GM19463 (cell line): ENCODE measurements around the gene TRDMT1.
A peak's percentile ranks its signal among the peaks of the same experiment; 100 is the strongest.

Source experiments
- ATAC-seq: cut with Tn5 transposase; IDR thresholded peaks from one replicate; pipeline ENCODE4 v1.9.1; 2021; ENCODE audit warnings: mild to moderate bottlenecking, moderate library complexity; ENCODE audit not compliant: unreplicated experiment

The TRDMT1 gene

DNA sequence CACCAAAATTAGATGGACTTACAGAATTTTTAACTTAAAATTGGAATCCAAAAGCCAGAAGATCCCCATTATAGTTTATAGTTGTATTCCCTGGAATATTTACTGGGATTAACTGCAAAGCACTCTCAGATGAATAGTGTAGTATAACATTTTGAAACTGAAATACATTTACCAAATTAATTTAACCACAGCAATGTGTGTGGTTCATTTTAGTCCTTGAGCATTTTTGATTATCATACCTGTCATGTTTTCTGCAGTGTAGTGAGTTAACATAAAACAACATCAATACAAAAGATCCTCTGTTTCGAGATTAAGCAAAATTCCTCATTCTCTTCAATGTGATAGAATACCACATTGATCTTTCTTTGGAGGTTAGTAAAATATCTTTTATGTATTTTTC, 30.3 kb upstream of the TRDMT1 start:
- no peak for ATAC-seq

DNA sequence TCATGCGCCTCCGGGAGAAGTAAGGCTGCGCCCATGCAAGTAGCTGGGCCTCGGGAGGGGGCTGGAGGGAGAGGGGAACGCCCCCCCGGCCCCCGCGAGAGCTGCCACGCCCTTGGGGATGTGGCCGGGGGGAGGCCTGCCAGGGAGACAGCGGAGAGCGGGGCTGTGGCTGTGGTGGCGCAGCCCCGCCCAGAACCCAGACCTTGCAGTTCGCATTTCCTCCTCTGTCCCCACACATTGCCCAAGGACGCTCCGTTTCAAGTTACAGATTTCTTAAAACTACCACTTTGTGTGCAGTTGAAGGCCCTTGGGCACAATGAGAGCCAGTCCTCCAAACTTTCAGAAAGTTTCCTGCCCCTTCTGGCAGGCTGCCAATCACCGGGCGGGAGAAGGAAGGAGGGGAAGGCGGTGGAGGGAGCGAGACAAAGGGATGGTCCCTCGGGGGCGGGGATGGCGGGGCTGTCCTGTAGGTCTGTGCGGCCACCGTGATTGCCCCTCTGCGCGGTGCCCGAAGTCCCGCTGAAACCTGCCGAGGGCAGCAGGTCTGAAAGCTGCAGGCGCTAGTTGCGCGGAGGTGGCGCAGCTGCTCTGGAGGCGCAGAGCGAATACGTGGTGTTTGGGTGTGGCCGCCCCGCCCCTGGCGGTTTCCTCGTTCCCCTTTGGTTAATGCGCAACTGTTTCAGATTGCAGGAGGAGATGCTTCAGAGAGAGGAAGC, 28.7 kb upstream of the TRDMT1 start:
- peak; percentile 41 for ATAC-seq

DNA sequence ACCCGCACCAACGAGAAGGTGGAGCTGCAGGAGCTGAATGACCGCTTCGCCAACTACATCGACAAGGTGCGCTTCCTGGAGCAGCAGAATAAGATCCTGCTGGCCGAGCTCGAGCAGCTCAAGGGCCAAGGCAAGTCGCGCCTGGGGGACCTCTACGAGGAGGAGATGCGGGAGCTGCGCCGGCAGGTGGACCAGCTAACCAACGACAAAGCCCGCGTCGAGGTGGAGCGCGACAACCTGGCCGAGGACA, 28.2 kb upstream of the TRDMT1 start:
- ATAC-seq: peak; percentile 0

DNA sequence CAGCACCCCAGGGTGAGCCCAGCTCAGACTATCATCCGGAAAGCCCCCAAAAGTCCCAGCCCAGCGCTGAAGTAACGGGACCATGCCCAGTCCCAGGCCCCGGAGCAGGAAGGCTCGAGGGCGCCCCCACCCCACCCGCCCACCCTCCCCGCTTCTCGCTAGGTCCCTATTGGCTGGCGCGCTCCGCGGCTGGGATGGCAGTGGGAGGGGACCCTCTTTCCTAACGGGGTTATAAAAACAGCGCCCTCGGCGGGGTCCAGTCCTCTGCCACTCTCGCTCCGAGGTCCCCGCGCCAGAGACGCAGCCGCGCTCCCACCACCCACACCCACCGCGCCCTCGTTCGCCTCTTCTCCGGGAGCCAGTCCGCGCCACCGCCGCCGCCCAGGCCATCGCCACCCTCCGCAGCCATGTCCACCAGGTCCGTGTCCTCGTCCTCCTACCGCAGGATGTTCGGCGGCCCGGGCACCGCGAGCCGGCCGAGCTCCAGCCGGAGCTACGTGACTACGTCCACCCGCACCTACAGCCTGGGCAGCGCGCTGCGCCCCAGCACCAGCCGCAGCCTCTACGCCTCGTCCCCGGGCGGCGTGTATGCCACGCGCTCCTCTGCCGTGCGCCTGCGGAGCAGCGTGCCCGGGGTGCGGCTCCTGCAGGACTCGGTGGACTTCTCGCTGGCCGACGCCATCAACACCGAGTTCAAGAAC, 27.7 kb upstream of the TRDMT1 start:
- ATAC-seq: peak; percentile 24

DNA sequence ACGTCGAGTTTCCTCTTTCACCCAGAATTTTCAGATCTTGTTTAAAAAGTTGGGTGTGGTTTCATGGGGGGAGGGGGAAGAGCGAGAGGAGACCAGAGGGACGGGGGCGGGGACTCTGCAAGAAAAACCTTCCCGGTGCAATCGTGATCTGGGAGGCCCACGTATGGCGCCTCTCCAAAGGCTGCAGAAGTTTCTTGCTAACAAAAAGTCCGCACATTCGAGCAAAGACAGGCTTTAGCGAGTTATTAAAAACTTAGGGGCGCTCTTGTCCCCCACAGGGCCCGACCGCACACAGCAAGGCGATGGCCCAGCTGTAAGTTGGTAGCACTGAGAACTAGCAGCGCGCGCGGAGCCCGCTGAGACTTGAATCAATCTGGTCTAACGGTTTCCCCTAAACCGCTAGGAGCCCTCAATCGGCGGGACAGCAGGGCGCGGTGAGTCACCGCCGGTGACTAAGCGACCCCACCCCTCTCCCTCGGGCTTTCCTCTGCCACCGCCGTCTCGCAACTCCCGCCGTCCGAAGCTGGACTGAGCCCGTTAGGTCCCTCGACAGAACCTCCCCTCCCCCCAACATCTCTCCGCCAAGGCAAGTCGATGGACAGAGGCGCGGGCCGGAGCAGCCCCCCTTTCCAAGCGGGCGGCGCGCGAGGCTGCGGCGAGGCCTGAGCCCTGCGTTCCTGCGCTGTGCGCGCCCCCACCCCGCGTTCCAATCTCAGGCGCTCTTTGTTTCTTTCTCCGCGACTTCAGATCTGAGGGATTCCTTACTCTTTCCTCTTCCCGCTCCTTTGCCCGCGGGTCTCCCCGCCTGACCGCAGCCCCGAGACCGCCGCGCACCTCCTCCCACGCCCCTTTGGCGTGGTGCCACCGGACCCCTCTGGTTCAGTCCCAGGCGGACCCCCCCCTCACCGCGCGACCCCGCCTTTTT, 26.9 kb upstream of the TRDMT1 start, which contains the start of gene VIM:
VIM (plus strand) TSS at position 151 of the 925 bp plus-strand sequence. CDS start 1,182 bp downstream, outside the sequence.
- ATAC-seq: peak; percentile 31

DNA sequence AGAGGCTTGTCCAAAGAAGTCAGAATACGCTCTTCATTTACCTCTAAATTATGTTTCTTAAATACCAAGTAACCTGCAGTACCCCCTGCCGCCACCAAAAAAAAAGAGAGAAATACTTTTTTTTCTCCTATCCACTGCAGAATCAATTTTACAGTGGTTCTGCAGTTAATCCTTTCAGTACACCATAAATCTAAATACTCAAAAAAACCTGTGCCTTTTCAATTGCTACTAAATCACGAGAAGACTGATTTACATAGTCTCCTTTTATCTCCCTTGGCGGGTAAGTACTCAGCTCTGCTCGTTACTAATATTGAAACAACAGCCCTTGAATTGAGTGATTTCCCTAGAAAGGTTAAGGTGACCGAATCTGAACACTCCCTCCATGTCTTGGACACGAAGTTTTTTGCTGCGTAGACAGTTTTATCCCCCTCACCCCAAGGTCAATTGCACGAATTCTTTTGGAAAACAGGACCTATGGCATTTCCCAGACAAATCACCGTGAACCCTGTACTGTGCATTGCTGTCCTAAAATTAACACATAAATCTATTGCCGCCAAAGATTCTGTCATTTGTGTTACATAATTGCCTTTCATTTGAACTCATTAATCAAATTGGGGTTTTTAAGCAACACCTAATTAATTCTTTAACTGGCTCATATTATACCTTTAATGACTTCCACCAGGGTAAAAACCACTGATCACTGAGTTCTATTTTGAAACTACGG, 26.1 kb upstream of the TRDMT1 start:
- peak; percentile 17 for ATAC-seq

DNA sequence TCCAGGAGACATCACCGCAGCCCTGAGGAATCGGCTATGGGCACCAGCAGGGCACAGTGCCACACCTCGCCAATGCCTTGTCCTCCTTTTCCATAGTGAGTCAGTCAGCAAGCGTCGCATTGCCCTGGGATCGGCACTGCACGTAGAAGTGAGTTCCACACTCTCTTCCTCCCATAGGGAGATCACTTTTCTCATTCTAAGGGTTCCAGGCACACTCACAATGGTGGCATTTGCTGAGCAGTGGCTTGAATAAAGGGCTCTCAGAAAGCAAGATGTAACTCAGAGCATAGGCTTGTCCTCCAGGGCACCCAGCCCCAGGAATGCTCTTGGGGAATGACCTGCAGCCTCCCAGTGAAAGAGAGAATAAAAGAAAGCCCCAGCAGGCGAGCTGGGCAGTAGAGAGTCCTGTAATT, 25.4 kb upstream of the TRDMT1 start:
- no peak for ATAC-seq

DNA sequence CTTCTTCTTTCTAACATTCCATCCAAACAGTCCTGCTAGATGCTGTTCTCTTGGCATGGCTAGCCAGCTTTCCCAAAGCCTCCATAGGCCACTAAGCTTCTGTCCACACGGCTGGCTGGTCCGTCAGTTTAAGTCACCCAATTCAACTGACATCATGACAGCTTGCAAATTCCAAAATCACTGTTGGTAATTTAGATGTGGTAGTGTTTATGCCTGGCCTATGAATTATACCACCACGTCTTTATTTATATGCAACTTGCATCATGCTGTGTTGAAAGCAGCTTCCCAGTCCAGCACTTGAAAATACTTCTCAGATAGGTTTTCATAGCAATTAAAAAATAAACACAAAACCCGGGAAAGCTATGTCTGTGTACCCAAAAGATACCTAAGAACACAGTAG, 24.3 kb upstream of the TRDMT1 start:
- ATAC-seq: no peak

DNA sequence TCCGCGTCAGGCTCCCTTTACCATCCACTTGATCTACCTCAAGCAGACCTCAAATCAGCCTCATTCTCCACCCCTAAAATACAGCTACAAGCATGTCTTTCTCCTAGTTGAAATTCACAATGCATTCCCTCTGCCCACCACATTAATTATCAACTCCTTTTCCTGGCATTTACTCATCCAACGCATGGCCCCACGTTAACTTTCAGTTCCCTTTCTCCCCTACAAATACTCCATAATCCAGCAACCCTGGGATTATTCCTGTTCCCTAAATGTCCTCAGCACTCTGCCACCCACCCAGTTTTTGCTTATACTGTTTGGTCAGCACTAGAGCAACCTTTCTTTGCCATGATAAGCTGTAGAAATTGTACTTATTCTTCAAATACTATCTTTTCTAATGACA, 20.9 kb upstream of the TRDMT1 start:
- no peak for ATAC-seq

DNA sequence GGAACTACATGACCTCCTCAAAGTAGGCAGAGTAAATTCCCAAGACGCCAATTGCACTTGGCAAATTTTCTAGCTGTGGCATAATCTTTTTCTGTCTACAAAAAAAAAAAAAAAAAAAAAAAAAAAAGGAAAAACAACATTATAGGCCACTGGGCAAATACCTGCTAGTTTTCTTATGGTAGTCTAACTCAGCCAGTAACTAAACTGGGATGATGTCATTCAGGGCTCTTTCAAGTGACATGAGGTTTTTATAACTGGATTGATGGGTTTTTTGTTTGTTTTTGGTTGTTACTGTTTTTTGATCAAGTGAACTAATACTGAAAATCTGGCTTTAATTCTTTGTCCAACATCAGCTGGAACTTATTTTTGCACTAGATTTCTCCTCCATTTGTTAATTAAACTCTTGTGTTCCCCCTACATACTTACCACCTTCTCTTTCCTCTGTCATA, 19.2 kb upstream of the TRDMT1 start:
- ATAC-seq: no peak

DNA sequence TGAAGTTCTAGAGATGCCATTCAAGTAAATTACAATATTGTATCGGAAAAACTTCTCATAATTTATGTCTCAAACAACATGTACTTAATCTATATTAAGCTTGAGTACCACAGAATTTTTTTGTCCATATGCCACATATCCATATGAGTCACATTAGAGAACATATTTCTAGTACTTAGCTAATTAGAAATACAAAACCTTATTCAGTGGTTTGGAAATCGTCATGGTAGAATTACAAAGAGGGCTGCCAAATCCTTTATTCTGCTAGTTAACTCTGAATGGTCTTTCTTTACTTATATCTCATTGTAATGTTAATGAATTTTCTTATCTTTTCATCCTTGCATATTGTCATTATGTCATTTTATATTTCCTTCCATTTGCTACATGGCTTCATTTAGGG, 17.6 kb upstream of the TRDMT1 start:
- ATAC-seq: no peak

DNA sequence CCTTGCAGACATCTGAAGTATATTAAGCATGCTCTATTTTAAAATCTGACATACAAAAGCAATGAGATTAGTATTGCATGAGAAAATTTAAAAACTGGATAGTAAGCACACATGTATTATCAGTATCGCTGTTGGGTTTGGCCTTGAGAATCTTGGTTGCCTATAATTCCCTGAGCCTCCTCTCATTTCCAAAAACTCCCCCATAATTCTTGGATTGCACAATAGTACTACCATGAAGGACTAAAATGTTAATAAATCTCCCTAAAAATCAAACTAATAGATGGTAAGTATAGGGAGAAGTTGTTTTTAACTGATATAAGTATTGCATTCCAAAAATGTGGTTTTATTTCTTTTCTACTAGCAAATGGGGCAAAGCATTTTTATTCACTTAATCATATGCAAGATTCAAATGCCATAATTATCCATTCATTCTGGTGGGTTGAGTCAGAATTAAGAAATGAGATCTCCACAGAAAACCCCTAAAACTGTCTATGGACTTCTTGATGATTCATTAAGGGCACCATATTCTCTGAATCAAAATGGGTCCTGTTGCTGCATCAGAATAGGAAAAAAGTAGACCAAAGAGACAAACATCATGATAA, 16.3 kb upstream of the TRDMT1 start:
- no peak for ATAC-seq

DNA sequence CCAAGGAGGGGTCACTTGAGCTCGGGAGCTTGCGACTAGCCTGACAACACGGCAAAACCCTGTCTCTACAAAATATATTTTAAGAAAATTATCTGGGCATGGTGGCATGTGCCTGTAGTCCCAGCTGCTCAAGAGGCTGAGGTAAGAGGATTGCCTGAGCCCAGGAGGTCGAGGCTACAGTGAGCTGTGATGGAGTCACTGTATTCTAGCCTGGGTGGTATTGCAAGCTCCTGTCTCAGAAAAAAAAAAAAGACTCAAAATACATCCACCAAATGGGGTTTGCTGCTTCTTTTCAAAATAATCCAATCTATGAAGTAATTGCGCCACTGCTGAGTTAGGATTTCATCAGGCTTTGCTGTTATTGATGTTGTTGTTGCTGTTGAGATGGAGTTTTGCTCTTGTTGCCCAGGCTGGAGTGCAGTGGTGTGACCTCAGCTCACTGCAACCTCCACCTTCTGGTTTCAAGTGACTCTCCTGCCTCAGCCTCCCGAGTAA, 15.5 kb upstream of the TRDMT1 start:
- no peak for ATAC-seq

DNA sequence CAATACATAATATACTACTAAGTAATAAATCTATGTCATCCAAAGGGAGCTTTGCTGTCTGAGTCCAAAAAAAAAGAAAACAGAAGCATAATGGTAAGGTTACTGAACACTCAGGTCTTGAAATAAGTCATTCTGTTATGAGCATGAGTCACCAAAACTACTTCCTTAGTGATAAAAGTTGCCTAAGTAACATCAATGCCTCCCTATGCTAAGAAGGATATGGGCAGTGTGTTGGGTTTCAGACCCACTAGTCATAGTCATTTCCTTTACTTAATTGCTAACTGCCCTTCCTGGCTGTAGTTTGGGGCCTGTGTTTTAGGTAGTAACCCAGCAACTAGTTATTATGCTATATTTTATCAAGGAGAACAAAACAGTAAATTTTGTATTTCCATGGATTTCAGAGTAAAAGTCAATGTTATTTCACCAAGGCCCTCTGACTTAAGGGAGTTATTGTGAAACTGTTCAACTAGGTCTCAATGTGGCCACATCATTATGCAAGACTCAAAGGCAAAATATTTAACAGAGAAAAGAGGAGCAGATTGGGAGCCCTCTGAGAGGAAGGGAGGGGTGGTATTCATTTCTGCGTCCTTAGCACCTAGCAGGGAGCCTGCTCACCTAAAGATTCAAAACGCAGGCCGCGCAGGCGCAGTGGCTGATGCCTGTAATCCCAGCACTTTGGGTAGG, 14.9 kb upstream of the TRDMT1 start:
- peak; percentile 99 for ATAC-seq

DNA sequence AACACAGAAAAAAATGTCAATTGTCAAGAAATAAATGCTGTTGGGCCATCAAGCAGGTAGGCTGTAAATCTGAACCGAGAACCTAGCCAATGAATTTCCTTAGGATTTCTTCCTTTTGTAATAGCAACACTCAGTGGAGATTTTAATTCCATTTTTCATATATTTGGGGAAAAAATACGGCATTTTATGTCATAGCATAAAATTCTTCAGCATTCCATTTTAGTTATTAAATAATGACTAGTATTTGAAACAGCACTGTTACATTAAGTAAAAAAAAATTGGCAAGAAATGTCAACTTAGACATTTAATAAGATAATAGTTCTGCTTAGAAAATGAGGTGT, 14.3 kb upstream of the TRDMT1 start:
- ATAC-seq: no peak

DNA sequence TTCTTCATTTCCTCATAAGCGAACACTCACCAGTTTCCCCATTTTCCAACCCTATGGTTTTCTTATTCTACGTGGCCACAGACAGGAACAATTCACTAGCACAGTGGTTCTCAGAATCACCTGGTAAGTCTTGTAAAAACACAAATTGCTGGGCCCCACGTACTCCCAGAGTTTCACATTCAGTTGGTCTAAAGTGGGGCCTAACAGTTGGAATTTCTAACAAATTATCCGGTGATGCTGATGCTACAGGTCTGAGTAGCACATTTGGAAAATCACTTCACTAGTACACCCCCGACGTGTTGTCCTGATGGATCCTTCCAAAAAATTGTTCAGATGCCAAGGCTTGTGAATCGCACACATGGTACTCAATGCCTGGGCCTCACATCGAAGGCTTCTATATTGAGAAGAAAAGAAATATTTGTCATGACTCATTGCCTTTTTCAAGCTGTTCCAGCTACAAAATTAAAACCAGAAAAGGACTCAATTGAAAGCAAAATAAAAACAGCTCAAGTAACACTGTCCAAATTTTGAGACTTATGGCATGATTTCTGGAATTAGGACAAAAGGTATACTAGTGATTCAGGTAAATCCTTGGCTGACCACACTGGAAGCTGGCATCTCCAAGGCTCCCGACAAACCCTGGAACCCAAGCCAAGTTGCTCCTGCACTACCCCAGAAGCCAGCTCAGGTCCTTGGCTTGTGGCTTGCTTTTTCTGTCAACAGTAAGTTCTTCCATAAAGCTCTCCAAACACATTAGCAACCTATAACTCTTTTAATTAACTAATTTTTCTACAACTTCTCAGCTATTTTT, 13.7 kb upstream of the TRDMT1 start:
- no peak for ATAC-seq

DNA sequence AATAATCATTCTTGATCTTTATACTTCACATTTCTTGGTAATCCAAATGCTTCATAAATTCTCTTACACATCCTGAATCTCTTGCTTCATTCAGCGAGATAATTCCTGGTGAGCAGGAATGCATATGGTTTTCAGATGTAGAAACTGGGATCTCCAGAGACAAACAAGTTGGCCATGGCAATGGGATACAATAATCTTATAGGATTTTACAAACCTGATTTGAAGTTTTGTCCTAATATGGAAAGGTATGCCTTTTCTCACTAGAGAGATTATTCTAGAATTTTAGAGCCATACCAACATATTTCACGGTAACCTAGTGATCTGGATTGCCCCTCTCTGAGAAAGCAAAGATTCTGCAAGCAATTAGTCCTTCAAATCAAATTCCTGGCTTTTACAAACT, 13.1 kb upstream of the TRDMT1 start:
- no peak for ATAC-seq

DNA sequence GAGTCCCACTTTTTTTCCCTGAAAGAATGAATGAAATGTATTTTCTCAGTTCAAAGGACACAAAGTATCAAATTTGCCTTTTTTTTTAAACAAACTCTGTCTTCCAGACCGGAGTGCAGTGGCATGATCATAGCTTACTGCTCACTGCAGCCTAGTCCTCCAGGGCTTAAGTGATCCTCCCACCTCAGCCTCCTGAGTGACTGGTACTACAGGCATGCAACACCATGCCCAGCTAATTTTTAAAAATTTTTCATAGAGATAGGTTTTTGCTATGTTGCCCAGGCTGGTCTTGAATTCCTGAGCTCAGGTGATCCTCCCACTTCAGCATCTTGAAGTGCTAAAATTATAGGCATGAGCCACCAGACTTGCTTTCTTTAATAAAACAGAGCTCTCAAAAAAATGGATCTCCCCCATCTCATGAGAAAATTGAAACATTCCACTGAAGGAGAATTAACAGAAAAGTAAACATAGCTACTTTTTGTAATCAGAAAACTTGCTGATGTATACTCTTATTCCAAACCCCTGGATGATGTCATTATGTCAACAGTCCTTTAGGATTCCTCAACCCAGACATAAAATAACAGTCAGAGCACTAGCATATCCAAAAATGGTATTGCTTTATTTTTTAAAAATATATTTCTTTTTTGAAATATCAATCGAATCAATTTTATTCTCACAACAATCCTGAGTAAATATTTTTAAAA, 12.3 kb upstream of the TRDMT1 start:
- ATAC-seq: no peak
